PC-3 (cell line): ENCODE results near the gene EN1. TPM values are rescaled to one million over a fixed set of nuclear protein-coding genes. Genes with fewer than 3 reads are reported as not detected.

Experiments
- ATAC-seq: fragments of 200-7000 bp; cut with Tn5 transposase; 2 replicates; pipeline ENCODE4 v1.9.1; 2020; ENCODE audit warnings: mild to moderate bottlenecking, moderate library complexity
- BruUV-seq: library from RNA; stranded (reverse); fragments of 400-500 nt; replicated peaks from 2 replicates; lab custom pipeline; 2021; lab: Mats Ljungman, UMichigan
- CTCF ChIA-PET: fragments of 300-600 bp; sonication (Branson Sonifier 250); formaldehyde crosslinking; loops from one replicate; lab custom pipeline; 2022; ENCODE audit warnings: antibody characterized with exemption; lab: Charles Lee
- POLR2A ChIA-PET: fragments of 300-600 bp; sonication (Branson Sonifier 250); formaldehyde crosslinking; loops from one replicate; lab custom pipeline; 2022; ENCODE audit warnings: antibody characterized with exemption; ENCODE audit not compliant: unreplicated experiment; lab: Charles Lee
- DNase-seq: peaks from one replicate; pipeline ENCODE4 v3.0.0-alpha.2; 2015
- H2AFZ ChIP-seq: fragments of 300-600 bp; sonication (generic); 2 replicates; pipeline ENCODE4 v1.6.0; 2016; ENCODE audit warnings: antibody characterized with exemption, low read length
- H3F3A ChIP-seq: fragments of 300-600 bp; sonication (generic); one replicate; pipeline ENCODE4 v1.6.0; 2017; ENCODE audit warnings: antibody characterized with exemption, low read length, control low read depth, mild to moderate bottlenecking; ENCODE audit not compliant: unreplicated experiment
- H3K27ac ChIP-seq: fragments of 300-600 bp; sonication (generic); 2 replicates; pipeline ENCODE4 v1.5.1; 2016; ENCODE audit warnings: mild to moderate bottlenecking, low read length
- H3K27me3 ChIP-seq: fragments of 300-600 bp; sonication (generic); 2 replicates; pipeline ENCODE4 v1.6.1; 2016; ENCODE audit warnings: low read length, mixed read lengths
- H3K36me3 ChIP-seq: fragments of 300-600 bp; sonication (generic); 2 replicates; pipeline ENCODE4 v1.6.1; 2016; ENCODE audit warnings: low read depth, mixed run types, low read length, mixed read lengths
- H3K4me1 ChIP-seq: fragments of 300-600 bp; sonication (generic); 2 replicates; pipeline ENCODE4 v1.5.1; 2016; ENCODE audit warnings: low read length; ENCODE audit not compliant: insufficient read depth
- H3K4me2 ChIP-seq: fragments of 300-600 bp; sonication (generic); 2 replicates; pipeline ENCODE4 v1.6.0; 2016; ENCODE audit warnings: low read length
- H3K4me3 ChIP-seq: fragments of 300-600 bp; sonication (generic); 2 replicates; pipeline ENCODE4 v1.5.1; 2016; ENCODE audit warnings: mild to moderate bottlenecking, low read length, mixed read lengths
- H3K79me2 ChIP-seq: fragments of 300-600 bp; sonication (generic); 2 replicates; pipeline ENCODE4 v1.6.1; 2017; ENCODE audit warnings: low read length, mixed read lengths
- H3K9ac ChIP-seq: fragments of 300-600 bp; sonication (generic); 2 replicates; pipeline ENCODE4 v1.6.0; 2016; ENCODE audit warnings: mild to moderate bottlenecking, low read length
- H3K9me2 ChIP-seq: fragments of 300-600 bp; sonication (generic); replicated peaks from 2 replicates; pipeline ENCODE4 v1.6.1; 2016; ENCODE audit warnings: mixed run types, low read length, mixed read lengths
- H3K9me3 ChIP-seq: fragments of 300-600 bp; sonication (generic); 2 replicates; pipeline ENCODE4 v1.6.1; 2016; ENCODE audit warnings: low read length, mixed read lengths
- H4K20me1 ChIP-seq: fragments of 300-600 bp; sonication (generic); 2 replicates; pipeline ENCODE4 v1.6.1; 2016; ENCODE audit warnings: low read length, mixed read lengths
- CTCF ChIP-seq: fragments of 300-600 bp; sonication (generic); conservative IDR thresholded peaks from 2 replicates; pipeline ENCODE4 v1.5.1; 2017; ENCODE audit warnings: antibody characterized with exemption, low read depth, mild to moderate bottlenecking, low read length
- EZH2 ChIP-seq: fragments of 300-600 bp; sonication (generic); IDR thresholded peaks from one replicate; pipeline ENCODE4 v1.6.1; 2017; ENCODE audit warnings: antibody characterized with exemption, mild to moderate bottlenecking, low read length; ENCODE audit not compliant: unreplicated experiment
- EZH2phosphoT487 ChIP-seq: fragments of 300-600 bp; sonication (generic); IDR thresholded peaks from 2 replicates; pipeline ENCODE4 v1.6.1; 2018; ENCODE audit warnings: mild to moderate bottlenecking, antibody characterized with exemption, low read length, borderline replicate concordance
- intact Hi-C: fragments of 100-400 bp; cut with micrococcal nuclease; formaldehyde crosslinking; loops from 2 replicates; pipeline ENCODE4 v1.9.0; 2023
- total RNA-seq: library from RNA; depleted of rRNA; stranded (reverse); fragments of >200 nt; gene quantifications from 2 replicates; pipeline ENCODE4 v1.2.3, GENCODE V29; 2014

The EN1 gene
- total RNA-seq, 1 experiment from 2014 or later, result 3.2 TPM

- Histone ChIP-seq H3K4me2 (no peak overlapping the region), H3K79me2 (no peaks in the 10 kb centered on the region), H3K4me3 (no peak overlapping the region), H3K9ac (no peak overlapping the region), H3K9me2 (no peaks in the 10 kb centered on the region), H3K27me3 (no peaks in the 10 kb centered on the region; the same call in 1 of the 2 replicates), H3K9me3 (no peaks in the 10 kb centered on the region), H3K27ac (no peak overlapping the region), H2AFZ (peak overlapping the region; percentile 40; the same call in 1 of the 2 replicates), H4K20me1 (no peaks in the 10 kb centered on the region), H3F3A (no peaks in the 10 kb centered on the region), H3K4me1 (peaks cover 16% of the 10 kb centered on the region), H3K36me3 (no peaks in the 10 kb centered on the region)
- DNase-seq (peak; percentile 86), ATAC-seq (peak; percentile 87)
- intact Hi-C loops, result loop anchor here (1.0 to 2.0 kb wide), 4 partner anchors 127 to 595 kb away; no protein-coding TSS in a partner anchor
- no TSS peak for BruUV-seq
- POLR2A ChIA-PET, result no interaction called here
- CTCF ChIA-PET, result interaction anchor here (0.6 to 1.3 kb wide), 4 partner anchors 125 to 835 kb away, joined by 3 to 10 read pairs (median 4); no protein-coding TSS in a partner anchor
- TF ChIP-seq EZH2, result no peak
- TF ChIP-seq CTCF, result peak; percentile 87
These were observed 34.2 kb upstream of the EN1 start for GRCh38 chr2:118881490-118882129.

- no peaks in the 10 kb centered on the region; the same call in 1 of the 2 replicates for H3K27me3 ChIP-seq
- H3K9me3 ChIP-seq, result no peaks in the 10 kb centered on the region
- no peaks in the 10 kb centered on the region for H3K9me2 ChIP-seq
- no peak overlapping the region for H3K27ac ChIP-seq
- H3K4me2 ChIP-seq, result no peak overlapping the region
- ChIA-PET CTCF (no interaction called here), POLR2A (no interaction called here)
- no peak overlapping the region for H2AFZ ChIP-seq
- intact Hi-C loops, result loop anchor here (2.0 kb wide), 2 partner anchors 430 to 596 kb away; no protein-coding TSS in a partner anchor
- no peak overlapping the region for H3K9ac ChIP-seq
- DNase-seq, result no peak
- H3F3A ChIP-seq, result no peaks in the 10 kb centered on the region
- no peaks in the 10 kb centered on the region for H4K20me1 ChIP-seq
- H3K4me3 ChIP-seq, result no peak overlapping the region
- no TSS peak for BruUV-seq
- no peak for TF ChIP-seq EZH2phosphoT487
- TF ChIP-seq EZH2, result no peak
- TF ChIP-seq CTCF, result no peak
- no peaks in the 10 kb centered on the region for H3K79me2 ChIP-seq
- no peaks in the 10 kb centered on the region for H3K36me3 ChIP-seq
- peaks cover 19% of the 10 kb centered on the region for H3K4me1 ChIP-seq
- ATAC-seq, result no peak
These were observed 33.1 kb upstream of the EN1 start for GRCh38 chr2:118880501-118880900.
